ENCODE data around the gene COL12A1.

COL12A1 gene

GRCh38 chr6:75094614-75095200, 111.1 kb downstream of the COL12A1 start:
- DNase-seq: no peak

GRCh38 chr6:75091467-75092190, 114.2 kb downstream of the COL12A1 start:
- DNase-seq: no peak

GRCh38 chr6:75090576-75090975, 115.3 kb downstream of the COL12A1 start:
- no peak for DNase-seq

DNA sequence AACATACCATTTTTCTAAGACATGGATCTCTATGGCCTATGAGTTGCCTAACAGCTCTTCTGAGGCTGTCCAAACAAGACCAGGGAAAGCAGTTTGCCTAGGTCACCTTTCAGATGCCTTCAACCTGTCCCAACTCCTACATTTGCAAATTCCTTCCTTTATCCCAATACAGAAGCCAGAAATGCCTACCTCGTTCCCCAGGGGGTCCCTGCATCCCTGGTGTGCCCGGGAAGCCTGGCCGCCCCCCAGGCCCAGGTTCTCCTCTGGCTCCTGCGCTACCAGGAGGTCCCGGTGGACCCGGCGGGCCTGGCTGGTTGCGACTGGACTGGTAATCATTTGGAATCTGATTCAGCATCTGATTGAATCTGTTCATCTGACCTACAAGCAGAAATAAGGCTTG, 115.9 kb downstream of the COL12A1 start:
- no peak for DNase-seq

GRCh38 chr6:75089151-75089897, 116.5 kb downstream of the COL12A1 start:
- DNase-seq: no peak

DNA sequence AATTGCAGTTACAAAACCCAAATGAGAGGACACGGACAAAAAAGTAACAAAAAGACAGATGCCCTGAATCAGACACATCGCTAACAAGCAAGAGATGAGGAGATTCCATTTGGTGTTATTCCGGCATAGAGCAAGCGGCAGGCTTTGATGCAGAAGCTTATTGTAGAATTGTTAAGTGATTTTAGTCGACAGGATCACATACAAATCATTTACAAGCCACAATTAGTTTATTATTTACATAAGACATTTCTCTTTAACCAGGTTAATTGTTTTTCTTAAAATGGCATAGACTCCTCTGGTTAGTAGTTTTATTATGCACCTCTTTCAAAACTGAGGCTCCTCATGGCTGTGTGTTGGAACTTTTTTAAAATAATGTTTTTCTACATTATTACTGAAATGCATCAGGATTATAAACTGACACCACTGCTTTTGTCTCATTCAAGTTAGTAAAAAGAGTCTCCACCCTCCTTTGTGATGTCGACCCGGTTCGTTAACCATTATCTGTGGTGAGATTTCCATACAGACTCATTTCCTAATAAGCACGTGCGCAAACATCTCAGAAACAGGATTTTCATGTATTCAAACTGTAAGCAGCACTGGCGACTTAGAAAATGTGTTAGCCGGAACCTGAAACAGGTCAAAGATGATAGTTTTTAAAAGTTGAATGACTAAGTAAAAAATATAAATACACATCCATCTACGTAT, 119.8 kb downstream of the COL12A1 start:
- no peak for DNase-seq

DNA sequence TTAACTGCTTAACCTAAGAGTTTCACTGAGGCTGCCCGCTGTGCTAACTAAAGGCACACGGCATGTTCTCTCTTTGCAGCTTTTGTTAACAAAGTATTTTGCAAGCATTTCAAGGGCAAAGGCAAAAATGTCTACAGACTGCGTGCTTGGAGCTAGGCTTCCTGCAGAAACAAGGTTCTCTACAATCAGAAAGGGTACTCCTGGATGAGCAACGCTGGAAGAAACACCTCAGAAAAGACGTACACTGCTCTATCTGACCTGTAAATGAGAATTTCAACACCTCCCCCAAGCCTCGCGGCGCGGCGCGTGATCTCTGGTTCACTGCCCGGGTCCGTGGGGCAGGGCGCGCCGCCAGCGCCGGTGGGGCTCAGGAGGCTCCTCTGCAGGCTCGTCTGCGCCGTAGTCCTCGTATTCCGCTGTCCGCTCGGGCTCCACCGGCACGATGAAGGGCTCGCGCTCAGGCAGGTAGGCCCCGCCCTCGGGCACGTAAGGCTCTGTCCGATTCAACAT, 120.9 kb downstream of the COL12A1 start:
- DNase-seq: peak; percentile 88

- DNase-seq: peak; percentile 16
Observed at GRCh38 chr6:75084018-75084417, 121.8 kb downstream of the COL12A1 start.

DNA sequence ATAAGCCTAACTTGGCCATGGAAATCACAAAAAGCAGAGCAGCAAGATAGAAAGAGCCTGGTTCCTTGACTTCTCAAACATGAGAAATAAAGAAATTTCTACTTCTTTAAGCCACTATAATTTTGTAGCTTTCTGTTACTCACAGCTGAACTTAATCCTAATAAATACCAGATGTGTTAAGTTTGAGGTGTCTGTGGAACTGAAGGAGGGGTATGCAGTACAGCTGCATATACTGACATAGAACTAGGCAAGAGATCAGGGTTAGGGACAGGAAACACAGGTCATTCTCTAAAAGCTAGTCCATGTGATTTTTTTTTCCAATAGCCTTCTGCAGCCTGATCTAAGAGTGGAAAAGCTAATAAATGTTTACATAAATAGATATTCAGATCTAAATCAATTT, 123.9 kb downstream of the COL12A1 start:
- no peak for DNase-seq

DNA sequence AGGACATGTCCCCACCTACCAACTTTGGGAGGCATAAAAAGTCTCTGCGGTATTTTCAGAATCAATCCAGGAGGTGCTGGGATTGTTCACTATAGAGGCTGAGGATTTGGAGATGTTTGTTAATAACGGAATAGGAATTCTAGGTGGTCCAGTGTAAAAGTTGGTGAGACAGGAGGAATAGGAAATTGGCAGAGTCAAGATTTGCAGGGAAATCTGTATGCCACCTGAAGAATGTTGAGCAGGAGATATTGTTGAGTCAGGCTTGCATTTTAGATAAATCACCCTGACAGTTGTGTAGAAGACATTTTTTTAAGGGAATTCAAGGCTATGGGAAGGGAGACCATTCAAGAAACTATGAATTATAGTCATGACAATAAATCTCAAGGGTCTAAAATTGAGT, 124.8 kb downstream of the COL12A1 start:
- DNase-seq: no peak

DNA sequence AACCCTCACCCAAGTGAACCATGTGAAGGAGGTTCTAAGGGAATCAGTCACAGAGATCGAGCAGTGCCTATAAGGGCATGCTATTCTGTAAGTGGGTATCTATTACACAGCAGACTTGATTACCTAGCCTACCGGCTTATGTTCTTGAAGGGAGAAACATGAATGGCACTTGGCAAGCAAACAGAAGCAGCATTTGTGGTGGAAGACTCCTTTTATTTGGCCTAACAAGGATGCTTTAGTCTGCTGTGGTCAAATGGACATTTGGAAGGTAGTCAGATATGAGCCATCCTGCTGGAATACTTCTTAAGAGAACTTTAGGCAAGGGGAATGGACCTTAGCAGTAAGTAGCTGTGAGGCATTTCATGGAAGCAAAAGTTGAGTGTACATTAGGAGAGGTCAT, 126.3 kb downstream of the COL12A1 start:
- no peak for DNase-seq

DNA sequence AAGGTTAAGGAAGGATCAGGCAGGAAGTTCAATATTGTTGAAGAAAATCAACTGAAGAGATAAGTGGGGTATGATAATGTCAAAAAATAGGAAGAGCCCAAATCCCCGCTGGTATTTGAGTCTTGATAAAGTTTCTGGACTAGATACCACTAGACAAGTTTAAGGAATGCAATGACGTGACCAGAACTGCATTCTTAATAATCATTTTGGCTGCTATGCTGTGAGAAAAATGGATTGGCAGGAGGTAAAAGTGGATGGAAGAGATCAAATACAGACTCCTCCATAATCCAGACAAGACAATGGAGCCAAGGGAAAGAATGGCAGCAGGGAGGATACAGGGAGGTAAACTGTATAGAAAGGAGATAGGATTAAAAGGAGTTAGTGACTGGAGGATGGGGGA, 128.2 kb downstream of the COL12A1 start:
- no peak for DNase-seq

DNA sequence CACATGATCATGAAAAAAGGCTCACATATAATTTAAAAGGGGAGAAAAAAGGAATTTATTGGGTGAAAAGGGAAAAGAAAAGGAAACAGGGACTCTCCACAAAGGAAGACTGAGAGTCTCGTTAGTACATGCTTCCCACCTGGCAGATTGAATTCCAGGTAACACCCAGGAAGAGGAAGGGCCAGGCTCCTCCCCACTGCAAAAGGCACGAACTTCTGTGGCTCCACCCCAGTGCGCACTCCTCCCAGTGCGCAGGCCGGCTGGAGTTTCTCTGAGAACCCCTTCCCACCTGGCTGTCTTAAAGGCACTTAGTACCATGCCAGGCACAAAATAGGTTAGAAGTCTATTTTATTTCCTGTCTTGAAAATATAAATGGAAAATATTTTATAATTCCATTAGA, 129.8 kb downstream of the COL12A1 start:
- DNase-seq: no peak

DNA sequence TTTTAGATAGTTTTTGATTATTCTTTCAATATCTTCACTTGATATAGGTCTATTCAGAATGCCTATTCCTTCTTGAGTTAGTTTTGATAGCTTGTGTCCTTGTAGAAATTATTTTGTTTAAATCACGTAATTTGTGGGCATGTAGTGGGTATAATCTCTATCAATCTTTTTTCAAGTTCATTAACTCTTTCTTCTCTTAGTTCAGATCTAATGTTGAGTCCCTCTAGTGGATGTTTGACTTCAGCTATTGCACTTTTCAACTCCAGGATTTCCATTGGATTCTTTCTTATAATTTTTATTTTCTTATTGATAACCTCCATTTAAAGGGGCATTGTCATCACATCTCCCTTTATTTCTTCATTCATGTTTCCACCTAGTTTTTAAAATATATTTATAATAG, 135.6 kb downstream of the COL12A1 start:
- no peak for DNase-seq

DNA sequence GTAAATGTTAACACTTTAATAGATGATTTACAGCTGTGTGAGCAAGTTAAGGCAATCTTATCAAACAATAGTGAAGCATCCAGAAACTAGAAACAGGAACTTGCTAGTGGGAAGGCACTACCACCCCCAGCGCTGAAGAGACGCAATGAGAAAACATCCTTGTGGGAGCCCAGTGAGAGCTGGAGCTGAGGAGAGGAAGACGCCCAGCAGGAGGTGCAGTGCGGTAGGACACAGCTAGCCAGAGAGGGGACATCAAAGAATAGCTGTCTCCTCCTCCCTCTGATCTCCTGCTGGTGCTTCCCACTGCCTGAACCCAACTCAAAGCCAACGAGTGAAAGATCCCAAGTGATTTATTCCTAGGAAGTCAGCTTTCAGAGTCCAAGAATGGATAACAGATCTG, 140.3 kb downstream of the COL12A1 start:
- peak; percentile 15 for DNase-seq

DNA sequence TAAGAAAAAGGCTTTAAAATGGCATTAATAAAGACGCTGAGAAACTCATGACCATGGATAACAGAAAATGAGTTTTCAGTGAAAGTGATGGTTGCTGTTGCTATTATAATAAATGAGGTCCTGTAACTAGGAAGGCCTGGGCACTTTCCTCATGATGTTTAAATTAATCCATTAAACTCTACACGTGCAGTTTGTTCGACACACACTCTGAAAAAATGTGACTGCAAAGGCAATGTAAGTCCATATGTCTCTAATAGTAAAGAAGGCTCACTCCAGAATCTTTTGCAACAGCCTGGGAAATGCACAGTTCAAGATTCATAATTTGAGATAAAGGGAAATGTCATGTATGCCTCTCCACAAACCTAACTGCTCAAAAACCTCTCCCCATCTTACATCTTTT, 153.4 kb downstream of the COL12A1 start:
- DNase-seq: no peak

- DNase-seq: no peak
Observed at GRCh38 chr6:75049308-75049707, 156.5 kb downstream of the COL12A1 start.

DNA sequence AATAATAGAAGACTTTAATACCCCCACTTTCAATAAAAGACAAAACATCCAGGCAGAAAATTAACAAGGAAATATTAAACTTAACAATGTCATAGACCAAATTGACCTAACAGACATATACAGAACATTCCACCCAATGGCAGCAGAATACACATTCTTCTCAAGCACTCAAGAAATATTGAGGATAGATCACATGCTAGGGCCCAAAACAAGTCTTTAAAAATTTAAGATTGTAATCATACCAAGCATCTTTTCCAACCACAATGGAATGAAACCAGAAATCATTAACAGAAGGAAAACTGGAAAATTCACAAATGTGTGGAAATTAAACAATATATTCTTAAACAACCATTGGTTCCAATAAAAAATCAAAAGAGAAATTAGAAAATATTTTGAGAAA, 161.0 kb downstream of the COL12A1 start:
- DNase-seq: no peak

DNA sequence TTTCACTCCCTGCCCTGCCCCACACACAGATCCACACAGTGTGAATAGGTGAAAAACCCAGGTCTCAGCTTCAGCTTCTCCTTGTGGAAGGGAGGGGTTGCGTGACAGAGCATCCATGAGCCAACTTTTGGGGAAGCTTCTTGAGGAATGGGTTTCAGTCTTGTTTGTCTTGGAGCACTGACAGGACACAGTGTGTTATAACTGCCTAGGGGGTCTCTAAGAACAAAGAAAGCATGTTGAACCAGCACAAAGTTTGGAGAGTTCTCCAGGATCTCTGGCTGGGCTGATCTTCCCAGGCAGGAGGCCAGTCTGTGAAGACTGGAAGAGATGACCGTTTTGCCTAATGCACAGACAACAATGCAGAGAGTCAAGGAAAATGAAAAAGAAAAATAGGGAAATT, 164.5 kb downstream of the COL12A1 start:
- DNase-seq: no peak

All from DMS53 (cell line).